K562 (cell line): ENCODE results near the gene ATG4D. TPM values are rescaled to one million over a fixed set of nuclear protein-coding genes. Genes with fewer than 3 reads are reported as not detected.

Source experiments
- BCL6 ChIP-seq: fragments of 250-450 bp; sonication (Bioruptor Pico); IDR thresholded peaks from 2 replicates; pipeline ENCODE4 v1.4.0; 2020
- BCOR ChIP-seq: fragments of 450-650 bp; IDR thresholded peaks from 2 replicates; pipeline ENCODE4 v1.6.1; 2016
- CREB1 ChIP-seq, 2 experiments: sonication (generic) in 1 of 2; formaldehyde crosslinking in 1 of 2; IDR thresholded peaks; 2 replicates each; pipeline versions ENCODE4 v1.6.1 to v1.8.0; 2012 to 2022; ENCODE audit warnings: inconsistent platforms in 1 of 2, mild to moderate bottlenecking in 1 of 2, missing genetic modification reagents in 1 of 2, moderate library complexity in 1 of 2
- E2F6 ChIP-seq, 2 experiments: IDR thresholded peaks; 2 replicates each; pipeline ENCODE4 v1.6.1; 2011; ENCODE audit warnings: borderline replicate concordance in 1 of 2, control low read depth in 1 of 2, low read depth in 1 of 2, low read length in 1 of 2, mild to moderate bottlenecking in 1 of 2, mixed read lengths in 1 of 2, moderate library complexity in 1 of 2; ENCODE audit not compliant: insufficient read depth in 1 of 2, insufficient read length in 1 of 2, poor library complexity in 1 of 2, severe bottlenecking in 1 of 2; ENCODE audit errors: extremely low read depth in 1 of 2
- FOS ChIP-seq: IDR thresholded peaks from 3 replicates; pipeline ENCODE4 v1.6.1; 2011; ENCODE audit not compliant: insufficient read length; ENCODE audit errors: extremely low read depth
- HNRNPH1 ChIP-seq: fragments of 200-400 bp; formaldehyde crosslinking; optimal IDR thresholded peaks from 2 replicates; pipeline ENCODE3; 2017; ENCODE audit warnings: low read depth, mild to moderate bottlenecking, low read length, moderate library complexity
- JUN ChIP-seq, 2 experiments: sonication (generic) in 1 of 2; formaldehyde crosslinking in 1 of 2; IDR thresholded peaks; 2 replicates each; pipeline versions ENCODE4 v1.6.1 to v1.8.0; 2012 to 2022; ENCODE audit warnings: borderline replicate concordance in 2 of 2, mild to moderate bottlenecking in 2 of 2, improper control_type of control experiment in 1 of 2, low read depth in 1 of 2, low read length in 1 of 2, missing genetic modification reagents in 1 of 2
- MBD1 ChIP-seq: fragments of 250-450 bp; sonication (Bioruptor Pico); IDR thresholded peaks from 2 replicates; pipeline ENCODE4 v1.8.0; 2022; ENCODE audit warnings: inconsistent platforms
- MYNN ChIP-seq, 2 experiments: sonication (generic); formaldehyde crosslinking in 1 of 2; IDR thresholded peaks; 2 replicates each; pipeline versions ENCODE4 v1.5.0 to v1.6.1; 2016 to 2020; ENCODE audit warnings: antibody characterized with exemption in 1 of 2, missing genetic modification reagents in 1 of 2
- NKRF ChIP-seq: fragments of 450-650 bp; IDR thresholded peaks from 2 replicates; pipeline ENCODE4 v1.6.1; 2016; ENCODE audit warnings: borderline replicate concordance
- PKNOX1 ChIP-seq: fragments of 450-650 bp; IDR thresholded peaks from 2 replicates; pipeline ENCODE4 v1.6.1; 2016
- POLR2AphosphoS5 ChIP-seq: IDR thresholded peaks from 2 replicates; pipeline ENCODE4 v1.6.1; 2011; ENCODE audit warnings: mild to moderate bottlenecking, low read depth, low read length, moderate library complexity; ENCODE audit not compliant: control insufficient read depth, insufficient read depth
- PURB ChIP-seq: sonication (generic); formaldehyde crosslinking; IDR thresholded peaks from 2 replicates; pipeline ENCODE4 v1.9.0; 2021; ENCODE audit warnings: low read depth, mild to moderate bottlenecking, missing genetic modification reagents
- RBFOX2 ChIP-seq: fragments of 200-400 bp; formaldehyde crosslinking; IDR thresholded peaks from 2 replicates; pipeline ENCODE4 v1.6.1; 2017; ENCODE audit warnings: low read depth, mild to moderate bottlenecking, low read length, moderate library complexity
- SP2 ChIP-seq: IDR thresholded peaks from 2 replicates; pipeline ENCODE4 v1.6.1; 2011; ENCODE audit warnings: mild to moderate bottlenecking, low read depth, low read length, moderate library complexity; ENCODE audit not compliant: poor library complexity, severe bottlenecking; ENCODE audit errors: extremely low read depth
- SREBF1 ChIP-seq: fragments of 150-350 bp; IDR thresholded peaks from 2 replicates; pipeline ENCODE4 v1.6.1; 2014; ENCODE audit warnings: antibody characterized with exemption, low read depth, low read length, borderline replicate concordance
- SUPT5H ChIP-seq: fragments of 450-650 bp; IDR thresholded peaks from 2 replicates; pipeline ENCODE4 v1.6.1; 2016
- TBL1XR1 ChIP-seq, 2 experiments: IDR thresholded peaks; 2 replicates each; pipeline ENCODE4 v1.6.1; 2012; ENCODE audit warnings: improper control_type of control experiment in 2 of 2, low read length in 2 of 2, mild to moderate bottlenecking in 1 of 2
- ZBTB17 ChIP-seq: fragments of 450-650 bp; formaldehyde crosslinking; IDR thresholded peaks from 2 replicates; pipeline ENCODE4 v1.4.0; 2020; ENCODE audit warnings: mild to moderate bottlenecking
- ZNF384 ChIP-seq: IDR thresholded peaks from 2 replicates; pipeline ENCODE4 v1.6.1; 2012; ENCODE audit warnings: low read depth, low read length, improper control_type of control experiment
- ZNF507 ChIP-seq: conservative IDR thresholded peaks from 2 replicates; pipeline ENCODE4 v1.6.1; 2017; ENCODE audit warnings: missing genetic modification characterization, missing compliant biosample characterization
- ZNF696 ChIP-seq: fragments of 250-450 bp; sonication (Bioruptor Pico); conservative IDR thresholded peaks from 2 replicates; pipeline ENCODE4 v1.4.0; 2020; ENCODE audit warnings: mild to moderate bottlenecking, moderate library complexity
- polyA plus RNA-seq, 8 experiments: library from polyadenylated mRNA; depleted of rRNA in 4 of 8; stranded (reverse) in 5 of 8; unstranded in 3 of 8; fragments of >200 nt; fragmentation: Nextera tagmentation in 2 of 8; fragmentation: Illumina TruSeq in 1 of 8; extraction: Ambion mirVana in 2 of 8; extraction: Trizol in 1 of 8; gene quantifications; 2 replicates each; pipeline versions ENCODE4 v1.2.1 to v1.2.3, GENCODE V29; 2011 to 2014; ENCODE audit warnings: inconsistent platforms in 1 of 8, missing spikeins in 1 of 8
- total RNA-seq, 7 experiments: library from RNA; depleted of rRNA in 6 of 7; stranded (reverse); fragments of >200 nt in 6 of 7; fragmentation: Illumina TruSeq in 2 of 7; extraction: Trizol in 2 of 7; gene quantifications; 2 replicates each; pipeline versions ENCODE4 v1.2.1 to v1.2.3, GENCODE V29; 2011 to 2021; ENCODE audit warnings: low replicate concordance in 1 of 7

The ATG4D gene
- total and polyA plus RNA-seq, 9 of the 15 experiments (the other 6 are each of a cell fraction or from before 2014, with no cell fraction given) = 0.51 to 66.1 (median 22.9) TPM

- TF ChIP-seq FOS (peak; percentile 43), NKRF (no peak), PURB (CRISPR knock-in tag) (no peak), SREBF1 (no peak), SP2 (no peak), ZNF384 (no peak), ZNF507 (tag) (no peak), JUN (IDR thresholded peaks at IDR 0.05; ENCODE audit: borderline replicate concordance, low read depth, low read length) (no peak), JUN (CRISPR knock-in tag; IDR thresholded peaks at IDR 0.05; ENCODE audit: borderline replicate concordance) (no peak), CREB1 (IDR thresholded peaks at IDR 0.05) (no peak), CREB1 (CRISPR knock-in tag; IDR thresholded peaks at IDR 0.05) (no peak), BCL6 (CRISPR knock-in tag) (no peak), BCOR (no peak), MBD1 (no peak), MYNN (IDR thresholded peaks at IDR 0.05) (0 out of 2 replicates have a peak, but pooled peaks have one; percentile 10), MYNN (CRISPR knock-in tag; IDR thresholded peaks at IDR 0.05) (no peak), SUPT5H (peak; percentile 47; the same call in 1 of the 2 replicates), ZBTB17 (CRISPR knock-in tag) (no peak), PKNOX1 (peak; percentile 83), HNRNPH1 (no peak), RBFOX2 (peak; percentile 66), E2F6 (IDR thresholded peaks at IDR 0.05; ENCODE audit: borderline replicate concordance in 1 of 2, extremely low read depth in 1 of 2, insufficient read depth in 1 of 2, insufficient read length in 1 of 2, low read depth in 1 of 2, low read length in 1 of 2, poor library complexity in 1 of 2, severe bottlenecking in 1 of 2) (no peak), ZNF696 (CRISPR knock-in tag) (no peak), POLR2AphosphoS5 (0 out of 2 replicates have a peak, but pooled peaks have one; percentile 8), TBL1XR1 (IDR thresholded peaks at IDR 0.05; ENCODE audit: low read length in 2 of 2) (no peak)
Measured at GRCh38 chr19:10552510-10553053, 8.9 kb downstream of the ATG4D start (continued).
